Activated T-cell treated with anti-CD3 and anti-CD28 coated beads for 1 hour (primary cell): ENCODE measurements around the gene AP1S2.
A peak's percentile ranks its signal among the peaks of the same experiment; 100 is the strongest.
"Not testable (repeated sequence)": the region's sequence is repeated elsewhere in the genome, so short reads cannot be mapped to it uniquely, and the experiment has no call there.

Experiments
- DNase-seq: peaks from one replicate; pipeline ENCODE4 v3.0.0-alpha.2; 2020; ENCODE audit warnings: low read depth

The AP1S2 gene

DNA sequence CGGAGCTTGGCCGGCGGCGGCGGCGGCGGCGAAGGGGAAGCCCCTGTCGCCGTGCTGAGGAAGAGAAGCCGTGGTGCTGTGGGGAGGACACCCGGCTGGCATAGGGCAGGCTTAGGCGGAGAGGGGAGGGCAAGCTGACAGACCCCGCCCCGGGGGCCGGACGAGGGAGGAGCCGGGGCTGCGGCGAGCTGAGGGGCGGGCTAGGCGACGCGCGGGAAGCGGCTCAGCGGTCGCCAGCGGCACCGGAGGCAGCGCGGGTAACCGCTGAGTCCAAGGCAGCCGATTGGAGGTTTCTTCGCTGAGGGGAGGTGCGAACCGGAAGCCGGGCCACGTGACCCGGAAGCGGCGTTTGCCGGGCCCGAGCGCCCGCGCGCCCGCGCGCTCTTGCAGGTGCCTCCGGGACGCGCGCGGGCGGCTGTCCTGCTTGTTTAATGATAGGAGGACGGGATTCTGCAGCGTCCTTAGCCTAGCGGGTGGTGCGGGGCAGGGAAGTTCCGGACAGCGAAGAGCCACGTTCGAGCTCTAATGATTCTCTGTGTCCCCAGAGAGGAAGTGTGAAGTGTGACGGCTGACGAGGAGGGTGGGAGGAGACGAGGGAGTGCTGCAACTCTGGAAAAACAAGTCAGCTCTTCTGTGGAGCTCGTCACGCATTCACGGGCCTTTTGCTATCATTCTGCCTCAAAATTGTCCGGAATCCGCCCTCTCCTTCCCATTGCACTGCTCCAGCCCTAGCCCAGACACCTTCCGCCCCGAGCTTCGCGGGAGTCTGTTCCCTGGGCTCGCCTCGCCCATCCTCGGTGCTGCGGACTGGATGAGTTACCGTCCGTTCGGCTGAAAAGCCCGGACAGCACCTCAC is at the start of gene AP1S2:
AP1S2 (minus strand) TSS at position 102 of the 856 bp plus-strand sequence. CDS start 2,289 bp downstream, outside the sequence.
- DNase-seq: peak; percentile 86

DNA sequence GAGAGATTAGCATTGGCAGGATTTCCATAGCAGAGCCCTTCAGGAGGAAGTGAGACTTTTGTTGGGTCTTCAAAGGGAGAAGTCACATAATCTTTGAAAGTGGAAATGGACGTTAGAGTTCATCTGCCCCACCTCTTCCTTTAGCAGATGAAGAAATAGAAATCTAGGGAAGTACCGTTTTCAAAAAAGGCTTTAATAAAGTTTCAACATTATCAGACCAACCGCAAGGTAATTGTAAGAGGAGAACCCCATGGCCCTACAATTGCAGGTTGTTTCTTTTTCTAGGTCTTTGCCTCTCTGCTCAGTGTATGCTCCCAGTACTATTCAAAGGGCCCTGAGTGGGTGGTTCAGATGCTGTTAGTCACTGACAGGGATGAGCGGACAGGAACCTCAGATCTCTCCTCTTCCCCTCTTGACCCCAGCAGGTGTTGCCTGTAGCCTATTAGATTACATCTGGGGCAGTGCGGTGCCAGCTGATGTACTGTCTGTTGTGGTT is 48.6 kb upstream of the AP1S2 start:
- no peak for DNase-seq

DNA sequence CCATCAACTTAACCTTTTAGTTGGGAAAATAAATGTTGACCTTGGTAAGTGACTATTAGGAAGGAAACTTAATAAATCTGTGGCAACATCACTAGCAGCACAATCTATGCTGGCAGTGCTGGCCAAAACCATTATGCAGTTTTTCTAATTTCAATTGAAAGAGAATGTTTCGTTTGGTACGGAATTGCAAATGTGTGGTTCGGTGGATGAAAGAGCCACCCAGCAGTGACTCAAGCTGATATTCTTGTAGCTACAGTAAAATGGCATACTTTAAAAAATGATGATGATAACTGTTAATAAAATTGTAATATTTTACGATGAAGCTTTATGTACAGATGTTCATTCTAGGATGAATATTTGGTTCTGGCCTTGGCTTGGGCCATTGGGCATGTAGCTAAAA is 40.7 kb upstream of the AP1S2 start:
- DNase-seq: no peak

DNA sequence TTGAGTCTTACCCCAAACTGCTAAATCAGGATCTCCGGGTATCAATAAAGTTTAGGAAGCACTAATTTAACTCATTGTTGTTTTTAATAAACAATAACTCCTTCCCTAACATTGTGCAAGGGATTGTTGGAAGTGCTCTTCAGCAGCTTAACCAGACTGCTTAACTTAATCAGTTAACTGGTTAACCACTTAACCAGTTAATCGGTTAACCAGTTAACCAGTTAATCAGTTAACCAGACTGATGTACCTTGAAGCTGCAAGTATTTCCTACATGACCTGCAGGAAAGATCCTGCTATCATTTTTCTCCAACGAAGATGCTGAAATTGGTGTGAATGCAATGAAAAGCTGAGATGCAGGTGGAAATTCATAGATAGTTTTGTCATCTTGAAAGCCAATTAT is 40.1 kb upstream of the AP1S2 start:
- no peak for DNase-seq

DNA sequence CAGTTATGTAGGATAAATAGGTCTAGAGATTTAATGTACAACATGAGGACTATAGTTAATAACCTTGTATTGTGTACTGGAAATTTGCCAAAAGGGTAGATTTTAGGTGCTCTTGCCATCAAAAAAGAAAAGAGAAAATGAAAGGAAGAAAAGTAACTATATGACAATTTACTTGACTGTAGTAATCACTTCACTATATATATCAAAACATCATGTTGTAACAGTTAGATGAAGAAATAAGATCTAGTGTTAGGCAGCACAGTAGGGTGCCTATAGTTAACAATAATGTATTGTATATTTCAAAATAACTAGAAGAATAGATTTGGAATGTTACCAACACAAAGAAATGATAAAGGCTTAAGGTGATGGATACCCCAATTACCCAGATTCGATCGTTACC is 35.9 kb upstream of the AP1S2 start:
- no peak for DNase-seq

DNA sequence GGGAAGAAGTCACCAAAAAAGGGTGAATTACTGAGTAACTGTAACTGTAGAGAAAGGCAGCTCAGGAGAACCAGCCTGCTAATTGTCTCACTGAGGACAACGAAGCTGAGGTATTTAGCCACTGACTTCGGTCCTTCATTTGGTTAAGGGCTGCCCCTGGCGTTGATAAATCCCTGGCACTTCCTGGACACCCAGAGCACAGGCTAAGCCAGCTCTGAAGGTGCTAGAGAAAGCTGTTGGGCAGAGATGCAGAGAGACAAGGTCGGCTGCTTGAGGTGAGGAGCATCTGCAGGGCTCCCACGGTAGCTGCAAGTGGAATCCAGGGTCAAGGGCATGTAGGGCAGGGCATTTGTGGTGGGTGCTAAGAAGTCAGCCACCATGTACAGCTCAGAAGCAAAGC is 33.4 kb upstream of the AP1S2 start:
- DNase-seq: no peak

DNA sequence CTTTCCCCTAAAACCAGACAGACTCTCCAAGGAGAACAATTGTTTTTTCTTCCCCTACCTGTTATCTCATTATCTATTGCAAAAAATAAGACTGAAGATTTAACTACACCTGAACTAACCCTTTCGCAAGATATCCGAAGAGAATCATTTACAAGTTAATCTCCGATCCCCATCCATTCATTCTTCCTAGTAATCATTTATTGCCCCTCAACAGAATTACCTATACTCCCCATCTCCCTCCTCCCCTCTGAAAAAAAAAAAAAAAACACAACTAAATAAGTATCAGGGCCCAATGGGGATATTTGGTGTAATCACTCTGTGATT is 28.9 kb upstream of the AP1S2 start:
- no peak for DNase-seq

DNA sequence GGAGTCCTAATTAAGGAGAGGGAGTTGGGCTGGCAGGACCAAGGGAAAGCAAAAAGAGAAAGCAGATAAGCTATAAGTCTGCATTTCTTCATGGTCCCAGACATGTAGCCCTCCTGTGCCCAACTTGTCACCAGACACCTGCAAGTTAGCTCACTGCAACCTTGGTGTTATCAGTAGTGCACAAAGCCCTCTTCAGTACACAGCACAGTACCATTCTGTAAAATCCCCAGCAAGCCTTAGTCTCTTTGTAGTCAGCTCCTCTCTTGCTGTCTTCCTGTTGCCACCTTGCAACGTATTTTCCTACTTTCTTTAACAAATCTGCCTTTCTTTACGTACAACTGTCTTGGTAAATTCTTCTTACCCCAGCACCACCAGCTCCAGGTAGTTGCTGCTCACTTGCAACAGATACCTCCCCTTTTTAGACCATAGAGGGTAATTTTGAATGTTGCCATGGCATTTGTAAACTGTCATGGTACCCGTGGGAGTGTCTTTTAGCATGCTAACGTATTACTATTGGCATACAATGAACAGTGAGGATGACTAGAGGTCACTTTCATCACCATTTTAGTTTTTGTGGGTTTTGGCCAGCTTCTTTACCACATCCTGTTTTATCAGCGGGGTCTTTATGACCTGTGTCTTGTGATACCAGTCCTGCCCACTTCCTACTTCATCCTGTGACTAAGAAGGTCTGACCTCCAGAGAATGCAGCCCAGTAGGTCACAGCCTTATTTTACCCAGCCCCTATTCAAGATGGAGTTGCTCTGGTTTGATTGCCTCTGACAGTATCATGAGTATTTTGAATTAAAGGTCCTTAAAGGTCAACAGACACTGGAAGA is 28.3 kb upstream of the AP1S2 start:
- DNase-seq: no peak

DNA sequence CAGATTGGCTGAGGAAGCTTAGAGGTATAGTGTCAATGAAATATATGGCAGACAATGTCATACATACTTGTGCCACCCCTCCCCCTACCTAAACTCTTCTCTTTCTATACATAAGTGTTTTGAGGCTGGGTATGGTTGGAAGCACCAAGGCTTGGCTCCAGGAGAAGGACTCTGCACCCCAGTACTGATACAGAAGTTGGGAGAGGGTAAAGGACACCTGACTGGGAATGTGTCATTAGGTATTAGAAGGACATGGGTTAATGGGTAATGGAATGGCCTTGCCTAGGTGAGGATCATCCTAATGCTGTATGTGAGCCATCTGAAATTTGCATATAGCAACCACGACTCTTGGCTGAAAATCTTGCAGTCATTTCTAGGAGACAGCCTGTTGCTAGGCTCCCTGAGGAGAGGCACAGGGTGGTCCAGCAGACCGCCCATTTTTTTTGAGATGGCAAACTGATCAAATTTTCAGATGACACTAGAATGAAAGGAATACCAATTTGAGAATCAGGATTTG is 26.8 kb upstream of the AP1S2 start:
- no peak for DNase-seq

DNA sequence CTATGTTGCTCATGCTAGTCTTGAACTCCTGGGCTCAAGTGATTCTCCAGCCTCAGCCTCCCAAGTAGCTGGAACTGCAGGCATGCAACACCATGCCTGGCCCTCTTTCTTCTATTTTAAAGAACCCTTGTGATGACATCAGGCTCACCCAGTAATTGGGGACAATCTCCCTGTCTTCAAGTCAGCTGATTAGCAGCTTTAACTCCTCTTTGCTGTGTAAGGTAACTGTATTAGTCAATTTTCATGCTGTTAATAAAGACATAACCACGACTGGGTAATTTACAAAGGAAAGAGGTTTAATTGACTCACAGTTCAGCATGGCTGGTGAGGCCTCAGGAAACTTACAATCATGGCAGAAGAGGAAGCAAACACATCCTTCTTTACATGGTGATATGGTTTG is 23.3 kb upstream of the AP1S2 start:
- not testable (repeated sequence) for DNase-seq

DNA sequence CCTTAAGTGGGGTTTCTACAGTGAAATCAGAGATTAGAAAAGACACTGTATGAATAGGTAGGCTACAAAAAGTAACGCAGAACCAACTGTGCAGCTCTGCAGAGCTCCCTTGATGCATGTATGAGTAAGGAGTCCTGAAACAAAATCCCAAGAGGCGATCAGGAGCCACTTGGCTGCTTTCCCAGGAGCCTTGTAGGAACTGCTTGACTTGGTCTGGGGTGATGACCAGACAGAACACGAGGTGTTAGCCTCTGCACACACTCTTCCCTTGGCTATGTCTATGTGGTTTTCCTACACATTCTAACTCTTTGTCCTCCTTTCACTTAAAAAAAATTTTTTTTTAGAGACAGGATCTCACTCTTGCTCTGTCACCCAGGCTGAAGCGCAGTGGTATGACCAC is 22.8 kb upstream of the AP1S2 start:
- no peak for DNase-seq

DNA sequence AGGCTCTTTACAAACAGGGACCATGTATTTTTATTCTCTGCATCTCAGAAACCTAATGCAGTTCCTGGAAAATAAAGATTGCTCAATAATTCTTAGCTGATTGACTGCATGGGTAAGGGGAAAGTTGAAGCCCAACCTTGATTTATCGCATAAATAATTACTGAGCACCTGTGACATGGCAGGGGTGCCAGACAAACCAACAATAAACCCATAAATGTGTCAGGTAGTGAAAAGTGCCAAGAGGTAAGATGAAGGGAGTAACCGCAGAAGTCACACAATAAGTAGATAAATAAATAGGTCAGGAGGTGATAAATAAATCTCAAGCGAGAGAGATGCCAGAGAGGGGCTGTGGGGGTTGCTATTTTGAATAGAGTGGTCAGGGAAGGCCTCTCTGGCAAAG is 20.1 kb upstream of the AP1S2 start:
- DNase-seq: no peak

DNA sequence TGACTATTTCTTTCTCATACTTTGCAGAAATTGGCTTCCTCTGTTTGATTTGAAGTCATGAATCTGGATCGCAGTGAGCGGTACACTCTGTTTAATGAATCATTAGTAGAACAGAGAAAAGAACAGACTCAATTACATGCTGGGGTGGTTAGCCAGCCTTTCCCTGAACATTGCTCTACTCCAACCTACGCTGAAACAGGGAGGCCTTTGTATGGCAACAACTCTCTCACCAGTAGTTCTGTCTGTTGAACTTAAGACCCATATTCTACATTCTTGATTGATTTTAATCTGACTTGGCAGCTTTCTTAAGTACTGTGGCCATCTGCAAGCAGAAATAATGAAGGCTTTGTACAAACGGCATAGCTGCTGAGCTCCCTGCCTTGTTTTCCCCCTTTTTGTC is 19.0 kb upstream of the AP1S2 start:
- DNase-seq: no peak

DNA sequence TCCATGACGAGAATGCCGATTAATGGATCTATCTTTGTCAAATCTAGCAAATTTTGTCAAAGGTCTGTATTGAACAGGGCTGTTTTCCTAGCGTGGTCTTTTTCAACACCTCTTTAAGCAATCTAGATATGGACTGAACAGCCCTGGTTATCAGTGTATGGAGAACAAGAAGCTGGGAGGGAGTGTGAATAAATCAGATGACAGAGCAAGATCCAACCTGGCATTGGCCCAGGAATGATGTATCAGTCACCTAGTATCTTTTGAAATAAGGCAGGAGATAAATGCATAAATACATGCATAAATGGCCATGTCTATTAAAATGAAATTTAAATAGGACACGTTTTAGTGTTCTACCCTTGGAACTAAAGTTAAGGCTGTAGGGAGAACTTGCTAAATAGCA is 15.7 kb upstream of the AP1S2 start:
- no peak for DNase-seq

DNA sequence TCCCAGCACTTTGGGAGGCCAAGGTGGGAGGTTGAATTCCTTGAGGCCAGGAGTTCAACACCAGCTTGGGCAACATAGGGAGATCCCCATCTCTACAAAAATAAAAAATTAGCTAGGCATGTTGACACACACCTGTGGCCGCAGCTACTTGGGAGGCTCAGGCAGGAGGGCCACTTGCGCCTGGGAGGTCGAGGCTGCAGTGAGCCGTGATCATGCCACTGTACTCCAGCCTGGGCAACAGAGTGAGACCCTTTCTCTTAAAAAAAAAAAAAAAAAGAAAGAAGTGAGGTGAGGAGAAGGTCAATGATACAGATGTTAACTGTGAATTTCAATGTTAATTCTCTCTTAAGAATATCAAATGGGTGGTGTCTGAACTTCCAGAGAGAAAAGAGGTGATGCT is 15.1 kb upstream of the AP1S2 start:
- DNase-seq: no peak

DNA sequence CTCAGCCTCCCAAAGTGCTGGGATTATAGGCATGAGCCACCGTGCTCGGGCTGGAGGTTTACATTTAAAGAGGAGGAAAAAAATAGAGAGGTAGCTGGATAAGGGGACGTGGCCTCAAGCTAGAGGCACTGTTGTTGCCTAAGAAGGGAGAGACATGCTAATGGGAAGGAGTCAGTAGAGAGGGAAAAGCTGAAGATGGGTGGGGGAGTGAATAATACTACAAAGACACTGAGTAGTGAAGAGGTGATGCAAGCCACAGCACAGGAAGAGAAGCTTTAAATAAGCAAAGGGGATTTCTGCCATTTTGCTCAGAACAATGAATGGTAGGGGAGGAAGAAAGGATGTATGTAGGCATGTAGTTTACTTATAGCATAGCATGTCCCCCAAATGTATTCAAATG is 11.5 kb upstream of the AP1S2 start:
- no peak for DNase-seq

DNA sequence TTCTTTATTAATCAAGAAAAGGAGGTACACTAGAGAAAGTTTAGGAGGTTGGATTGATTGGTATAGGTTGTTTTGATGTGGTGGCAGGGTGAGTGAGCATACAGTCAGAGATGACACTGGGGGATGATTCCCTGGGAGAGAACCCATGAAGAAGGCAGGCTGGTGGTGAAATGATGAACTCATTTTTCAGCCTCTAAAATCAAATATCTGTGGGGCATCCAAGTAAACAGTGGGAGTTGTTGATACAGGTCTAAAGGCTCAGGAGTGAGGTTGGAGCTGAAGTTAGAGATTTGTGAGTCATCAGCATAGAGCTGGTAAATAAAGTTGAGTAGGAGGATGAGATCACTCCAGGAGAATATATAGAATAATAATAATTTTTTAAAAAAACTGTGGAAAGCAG is 10.0 kb upstream of the AP1S2 start:
- no peak for DNase-seq

DNA sequence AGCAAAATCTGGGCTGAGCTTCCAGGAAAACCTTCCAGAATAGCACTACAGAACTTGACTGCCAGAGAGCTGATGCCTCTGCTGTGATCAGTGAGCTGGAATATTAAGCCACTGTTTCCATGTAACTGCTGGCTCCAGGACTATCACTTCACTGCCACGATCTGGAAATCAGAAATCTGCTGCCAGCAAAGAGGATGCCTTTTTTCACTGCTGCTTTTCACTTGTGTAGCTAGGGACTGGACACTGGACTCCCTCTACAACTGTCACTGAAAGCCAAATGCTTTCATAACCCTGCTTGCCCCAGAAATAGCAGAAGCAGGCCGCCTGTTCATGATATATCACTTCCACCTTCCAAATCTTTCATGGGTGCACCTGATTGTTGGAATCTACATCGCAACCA is 9.4 kb upstream of the AP1S2 start:
- no peak for DNase-seq

DNA sequence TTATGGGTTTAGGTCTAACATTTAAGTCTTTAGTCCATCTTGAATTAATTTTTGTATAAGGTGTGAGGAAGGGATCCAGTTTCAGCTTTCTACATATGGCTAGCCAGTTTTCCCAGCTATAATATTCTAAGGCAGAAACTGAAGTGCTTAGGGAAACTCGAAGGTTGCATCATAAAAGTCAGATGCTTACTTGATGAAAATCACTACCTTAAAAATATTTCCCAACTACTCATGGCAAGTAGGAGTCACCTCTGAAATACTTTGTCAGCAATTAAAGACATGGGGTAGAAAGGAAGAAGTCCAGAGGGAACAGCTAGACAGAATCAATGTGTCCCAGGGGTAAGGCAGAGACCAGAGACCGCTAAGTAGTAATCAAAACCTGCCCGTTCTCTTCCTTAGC is 6.3 kb upstream of the AP1S2 start:
- no peak for DNase-seq

DNA sequence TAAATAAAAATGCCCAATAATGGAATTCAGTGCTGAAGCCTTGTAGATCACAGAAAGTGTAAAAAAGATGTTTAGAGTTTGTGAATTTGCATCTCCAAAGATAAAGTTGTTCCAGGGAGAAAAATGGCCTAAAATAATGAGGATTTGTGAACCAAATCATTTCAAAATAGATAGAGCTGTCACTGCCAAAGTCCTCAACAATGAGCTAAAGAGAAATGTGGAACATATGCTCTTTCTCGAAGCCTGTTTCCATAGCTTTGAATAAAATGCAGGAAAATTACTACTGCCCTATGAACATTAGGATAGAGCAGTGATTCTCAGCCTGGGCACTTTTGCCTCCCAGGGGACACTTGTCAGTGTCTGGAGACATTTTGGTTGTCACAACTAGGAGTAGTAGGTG is 3.4 kb upstream of the AP1S2 start:
- DNase-seq: no peak

DNA sequence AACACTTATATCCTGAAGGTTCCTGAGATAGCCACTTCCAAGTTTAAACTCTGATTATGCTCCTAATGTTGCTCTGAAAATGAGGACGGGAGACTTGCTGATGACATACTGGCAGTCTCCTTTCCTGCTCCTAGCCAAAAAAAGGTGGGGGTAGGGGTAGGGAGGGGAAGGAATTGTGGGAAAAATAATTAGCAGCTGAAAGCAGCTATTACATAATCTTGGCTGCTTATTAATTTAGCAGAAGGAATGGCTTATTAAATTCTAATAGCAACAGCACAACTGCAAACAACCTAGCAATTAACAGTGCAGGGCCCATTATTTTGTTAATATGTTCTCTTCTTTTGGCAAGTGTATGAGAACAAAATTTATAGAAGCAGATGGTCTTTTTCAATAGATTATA is 2.0 kb upstream of the AP1S2 start:
- no peak for DNase-seq

DNA sequence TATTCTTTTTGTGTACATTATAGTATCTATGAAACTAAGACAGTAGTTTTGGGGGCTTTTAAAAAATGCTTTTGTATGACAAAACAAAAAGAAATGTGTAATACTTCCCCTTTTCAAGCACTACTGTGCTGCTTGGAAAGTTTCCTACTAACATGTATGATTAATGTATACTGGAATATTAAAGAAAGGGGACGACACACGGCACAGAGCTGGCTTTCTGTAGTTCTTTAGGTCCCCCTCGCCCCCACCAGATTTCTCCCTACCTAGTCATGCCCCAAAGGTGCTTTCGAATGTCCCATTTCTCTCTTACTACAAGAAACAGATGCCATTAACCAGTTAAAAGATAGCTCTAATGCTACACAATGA is 1.6 kb upstream of the AP1S2 start:
- no peak for DNase-seq

DNA sequence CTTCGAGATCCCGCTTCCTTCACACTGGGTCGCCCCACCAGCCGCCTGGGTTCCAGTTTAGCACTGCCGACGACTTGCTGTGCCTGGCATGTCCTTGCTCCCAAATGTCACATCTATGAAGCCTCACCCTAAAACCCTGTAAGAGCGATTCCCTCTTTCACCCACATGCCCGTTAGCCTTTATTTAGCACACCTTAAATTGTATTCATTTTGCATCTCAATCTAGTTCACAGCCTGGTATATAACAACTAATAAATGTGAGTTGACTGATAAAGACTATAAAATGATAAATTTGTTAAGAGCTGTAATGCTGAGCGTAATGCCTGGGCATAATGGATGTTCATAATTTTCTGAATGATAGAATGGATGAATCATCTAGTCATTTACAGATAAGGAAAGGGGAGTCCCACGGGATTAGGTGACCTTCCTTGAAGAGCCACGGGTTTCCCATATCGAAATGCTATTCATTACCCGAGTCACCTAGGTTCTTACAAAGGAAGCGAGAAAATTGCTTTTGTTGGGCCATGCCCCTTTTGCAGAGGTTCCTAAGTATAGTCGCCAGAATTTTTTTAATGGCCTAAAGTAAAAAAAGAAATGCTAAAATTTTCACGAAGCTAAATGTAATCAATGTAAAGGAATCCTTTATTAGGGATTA is 1.1 kb upstream of the AP1S2 start:
- no peak for DNase-seq
